Stimulated activated CD8-positive, alpha-beta memory T cell treated with anti-CD3 and anti-CD28 coated beads, Interleukin-7, amount 100 ng/mL, for 4 hours (primary cell): Measurements from ENCODE around the gene DNAJC8.

Source experiments
- DNase-seq, 2 donors: peaks; one replicate each; pipeline ENCODE4 v3.0.0-alpha.2; 2020; ENCODE audit warnings: low read depth in 2 of 2

The DNAJC8 gene

DNA sequence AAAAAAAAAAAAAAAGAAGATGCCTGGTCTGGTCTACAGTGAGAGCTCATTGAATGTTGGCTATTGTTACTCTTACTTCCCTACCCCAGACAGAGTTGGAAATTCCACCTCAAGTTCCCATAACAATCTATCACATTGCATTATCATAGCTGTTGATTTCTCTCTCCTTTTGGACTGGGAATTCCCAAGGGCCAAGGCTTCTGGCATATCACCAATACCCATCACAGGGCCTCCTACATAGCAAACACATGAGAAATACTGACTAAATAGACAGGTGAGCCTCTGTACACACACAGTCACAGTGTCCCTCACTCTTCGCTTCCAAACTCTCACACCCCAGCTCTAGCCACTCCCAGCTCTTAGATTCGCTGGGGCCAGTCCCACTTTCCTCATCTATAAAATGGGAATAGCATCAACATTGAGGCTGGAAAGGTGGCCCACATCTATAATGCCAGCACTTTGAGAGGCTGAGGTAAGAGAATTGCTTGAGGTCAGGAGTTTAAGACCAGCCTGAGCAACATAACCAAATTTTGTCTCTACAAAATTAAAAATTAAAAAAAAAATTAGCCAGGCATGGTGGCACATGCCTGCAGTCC, 62.7 kb downstream of the DNAJC8 start:
- DNase-seq = no peak

DNA sequence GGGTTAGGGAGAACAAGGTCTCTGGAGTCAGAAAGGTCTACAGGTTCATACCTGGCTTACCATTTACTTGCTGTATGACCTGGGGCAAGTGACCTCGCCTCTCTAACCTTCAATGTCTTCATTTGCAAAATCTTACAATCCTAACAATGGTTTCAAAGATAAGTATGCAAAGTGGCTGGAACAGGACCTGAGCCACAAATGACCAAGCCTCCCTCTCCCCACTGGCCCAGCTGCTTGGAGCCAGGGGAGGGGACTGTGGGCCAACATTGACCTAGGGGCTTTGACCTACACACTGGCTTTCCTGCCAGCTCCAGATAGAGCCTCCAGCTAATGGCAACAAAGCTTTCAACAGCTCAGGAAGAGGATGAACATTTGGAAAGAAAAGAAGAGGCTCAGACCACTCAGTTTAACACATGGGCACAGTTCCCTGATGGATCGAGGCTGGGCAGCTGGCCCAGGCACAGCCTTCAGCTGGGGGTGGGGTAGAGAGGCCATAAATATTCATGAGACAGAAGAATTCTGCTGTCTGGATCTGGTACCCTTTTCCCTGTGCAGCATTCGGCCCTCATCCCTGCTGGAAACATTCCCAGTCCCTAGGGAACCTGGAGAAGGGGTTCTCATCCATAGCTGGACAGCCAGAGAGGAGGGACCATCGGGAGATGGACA, 69.2 kb downstream of the DNAJC8 start:
- DNase-seq = no peak

DNA sequence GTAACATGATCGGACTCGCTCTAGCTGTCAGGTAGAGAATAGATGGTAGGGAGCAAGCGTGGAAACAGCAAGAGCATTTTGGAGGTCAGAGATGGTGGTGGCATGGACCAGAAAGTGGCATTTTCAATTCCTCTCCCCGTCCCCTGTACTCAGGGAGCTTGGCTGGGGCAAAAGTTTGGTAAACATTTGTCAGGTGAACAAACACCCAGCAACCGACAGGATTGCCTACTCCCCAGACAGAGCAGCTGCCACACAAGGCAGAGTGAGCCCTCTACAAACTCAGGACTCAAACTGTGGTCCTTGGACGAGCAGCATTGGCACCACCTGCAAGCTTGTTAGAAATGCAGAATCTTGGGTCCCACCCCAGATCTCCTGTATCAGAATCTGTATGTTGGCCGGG, 70.7 kb downstream of the DNAJC8 start:
- DNase-seq = no peak

DNA sequence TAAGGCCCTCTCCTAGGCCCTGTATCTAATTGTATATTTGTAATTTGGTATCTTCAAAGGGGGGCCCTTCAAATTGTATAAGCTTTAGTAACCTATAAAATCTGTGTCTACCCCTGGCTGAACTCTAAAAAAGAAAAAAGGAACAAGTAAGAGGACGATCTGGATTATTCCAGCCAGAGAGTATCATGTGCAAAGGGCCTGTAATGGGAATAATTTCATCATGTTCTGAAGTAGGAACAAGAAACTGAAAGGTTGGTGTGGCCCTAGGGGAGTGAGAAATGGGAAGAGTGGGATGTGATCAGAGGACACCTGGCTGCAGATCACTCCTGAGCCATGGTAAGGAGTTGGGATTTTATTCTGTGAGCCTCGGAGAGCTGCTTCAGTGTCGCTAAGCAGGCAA, 71.1 kb downstream of the DNAJC8 start:
- no peak for DNase-seq

DNA sequence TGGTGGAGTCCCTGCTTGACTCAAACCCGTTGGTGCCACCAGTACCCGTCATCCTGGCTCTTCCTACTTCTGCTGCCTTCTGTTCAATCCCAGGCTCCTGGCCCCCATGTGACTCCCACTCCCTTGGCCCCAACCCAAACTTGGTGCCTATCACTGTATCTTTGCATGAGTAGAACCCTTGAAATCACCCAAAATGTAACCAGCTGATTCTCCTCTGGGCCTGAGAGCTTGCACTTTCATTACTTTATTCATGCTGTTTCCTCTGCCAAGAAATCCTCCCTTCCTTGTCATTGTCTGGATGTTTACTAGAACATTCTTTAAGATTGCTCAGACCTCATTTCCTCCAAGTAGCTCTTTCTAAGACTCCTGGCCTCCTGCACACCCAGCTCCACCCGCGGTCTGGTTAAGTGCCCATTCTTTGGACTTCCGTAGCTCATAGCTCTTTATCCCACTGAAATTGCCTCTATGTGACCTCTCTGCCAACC, 72.0 kb downstream of the DNAJC8 start:
- no peak for DNase-seq

DNA sequence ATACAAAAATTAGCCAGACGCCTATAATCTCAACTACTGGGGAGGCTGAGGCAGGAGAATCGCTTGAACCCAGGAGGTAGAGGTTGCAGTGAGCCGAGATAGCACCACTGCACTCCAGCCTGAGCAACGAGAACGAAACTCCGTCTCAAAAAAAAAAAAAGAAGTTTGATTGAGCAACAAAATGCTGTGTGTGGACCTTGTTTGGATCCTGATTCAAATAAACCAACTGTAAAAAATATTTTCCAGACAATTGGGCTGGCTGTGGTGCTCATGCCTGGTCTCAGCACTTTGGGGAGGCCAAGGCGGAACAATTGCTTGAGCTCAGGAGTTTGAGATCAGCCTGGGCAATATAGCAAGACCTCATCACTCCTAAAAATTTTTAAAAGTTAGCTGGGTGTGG, 73.1 kb downstream of the DNAJC8 start:
- DNase-seq = no peak

DNA sequence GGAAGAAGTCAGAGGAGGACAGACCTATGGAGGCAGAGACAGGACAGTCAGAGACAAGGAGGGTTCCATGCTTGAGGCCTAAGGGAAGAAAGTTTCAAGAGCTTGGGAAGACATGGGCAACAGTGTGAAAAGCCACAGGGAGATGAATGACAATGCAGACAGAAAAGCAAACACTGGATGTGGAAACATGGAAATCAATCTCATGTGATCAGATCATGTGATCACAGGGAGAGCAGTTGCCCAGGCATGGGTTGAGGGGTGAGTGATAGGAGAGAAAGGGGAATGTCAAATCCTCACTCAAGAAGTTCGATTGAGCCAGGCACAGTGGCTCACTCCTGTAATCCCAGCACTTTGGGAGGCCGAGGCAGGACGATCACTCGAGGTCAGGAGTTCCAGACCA, 73.6 kb downstream of the DNAJC8 start:
- DNase-seq = no peak

DNA sequence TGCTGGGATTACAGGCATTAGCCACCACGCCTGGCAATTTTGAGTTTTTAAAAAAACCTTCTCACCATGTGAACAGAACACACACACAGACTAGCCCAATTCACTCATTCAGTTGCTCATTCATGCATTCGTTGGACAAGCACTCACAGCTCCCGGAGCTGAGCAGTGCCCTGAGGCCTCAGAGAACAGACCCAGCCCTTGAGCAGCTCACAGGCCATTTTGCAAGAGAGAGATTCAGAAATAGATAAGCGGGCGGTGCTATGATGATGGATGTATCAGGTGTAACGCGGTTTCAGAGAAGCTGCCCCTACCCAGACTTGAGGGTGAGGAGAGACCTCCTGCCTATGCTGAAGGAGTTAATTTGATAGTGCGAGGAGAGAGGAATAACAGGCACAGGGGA, 74.9 kb downstream of the DNAJC8 start:
- DNase-seq = no peak

DNA sequence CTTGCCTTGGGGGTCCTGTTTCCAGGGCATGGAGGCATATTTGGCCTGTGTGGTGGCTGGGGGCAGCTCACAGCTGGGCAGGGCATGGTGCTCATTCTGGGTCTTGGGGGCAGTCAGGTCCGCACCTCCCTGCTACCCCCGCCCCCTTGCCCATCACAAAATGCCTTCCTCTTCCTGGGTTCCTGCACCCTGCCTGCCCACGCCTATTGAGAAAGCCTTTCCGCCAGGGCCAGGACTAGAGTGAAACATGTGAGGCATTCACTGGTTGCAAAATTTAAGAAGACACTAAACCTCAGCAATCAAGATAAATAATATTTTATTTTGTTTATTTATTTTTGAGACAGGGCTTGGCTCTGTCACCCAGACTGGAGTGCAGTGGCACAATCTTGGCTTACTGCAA, 76.0 kb downstream of the DNAJC8 start:
- no peak for DNase-seq

DNA sequence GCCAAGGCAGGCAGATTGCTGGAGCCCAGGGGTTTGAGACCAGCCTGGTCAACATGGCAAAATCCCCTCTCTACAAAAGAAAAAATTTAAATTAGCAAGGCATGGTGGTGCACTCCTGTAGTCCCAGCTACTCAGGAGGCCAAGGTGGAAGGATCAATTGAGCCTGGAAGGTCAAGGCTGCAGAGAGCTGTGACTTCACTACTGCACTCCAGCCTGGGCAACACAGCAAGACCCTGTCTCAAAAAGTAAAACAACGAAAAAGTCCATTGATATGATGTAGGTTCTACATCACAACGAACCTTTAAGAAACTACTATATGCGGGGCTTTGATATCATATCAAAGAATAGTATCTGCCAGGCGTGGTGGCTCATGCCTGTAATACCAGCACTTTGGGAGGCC, 77.2 kb downstream of the DNAJC8 start:
- no peak for DNase-seq

DNA sequence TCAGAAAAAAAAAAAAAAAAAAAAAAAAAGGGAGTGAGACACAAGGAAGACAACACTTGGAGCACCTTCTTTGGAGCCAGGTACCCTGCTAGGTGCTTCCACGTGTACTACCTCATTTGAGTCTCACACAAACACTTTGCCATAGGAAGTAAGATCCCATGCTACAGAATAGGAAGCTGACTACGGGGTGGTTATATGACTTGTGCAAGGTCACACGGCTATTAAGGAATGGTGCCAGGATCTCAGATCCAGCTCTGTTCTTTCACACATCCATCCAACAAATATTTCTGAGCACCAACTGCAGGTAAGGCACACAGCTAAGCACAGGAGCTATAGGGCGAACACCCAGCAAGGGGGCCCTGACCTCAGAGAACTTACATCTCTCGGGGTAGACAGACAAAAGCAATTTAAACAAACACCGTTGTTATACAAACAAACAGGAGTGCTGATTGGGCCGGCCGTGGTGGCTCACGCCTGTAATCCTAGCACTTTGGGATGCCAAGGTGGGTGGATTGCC, 78.7 kb downstream of the DNAJC8 start:
- no peak for DNase-seq
